B cell (primary cell): Measurements from ENCODE around the gene PCDHA1. TPM values are rescaled to one million over a fixed set of nuclear protein-coding genes. Genes with fewer than 3 reads are reported as not detected.
"Not testable (repeated sequence)": the region's sequence is repeated elsewhere in the genome, so short reads cannot be mapped to it uniquely, and the experiment has no call there.

Experiments used
- ATAC-seq: fragments of 200-7000 bp; cut with Tn5 transposase; one replicate; pipeline ENCODE4 v1.10.0; 2021; ENCODE audit warnings: low read depth, mild to moderate bottlenecking, moderate number of reproducible peaks, moderate library complexity
- CTCF ChIA-PET: fragments of 350-600 bp; sonication (Branson Sonifier 250); formaldehyde crosslinking; loops from one replicate; lab custom pipeline; 2021; ENCODE audit warnings: antibody characterized with exemption, inconsistent platforms; lab: Charles Lee
- POLR2A ChIA-PET: fragments of 350-600 bp; sonication (Branson Sonifier 250); formaldehyde crosslinking; loops from one replicate; lab custom pipeline; 2021; ENCODE audit warnings: antibody characterized with exemption; lab: Charles Lee
- DNase-seq: peaks from one replicate; pipeline ENCODE4 v3.0.0; 2013
- H2AFZ ChIP-seq: 2 replicates; pipeline ENCODE4 v1.6.1; 2012; ENCODE audit warnings: mild to moderate bottlenecking, low read depth, low read length; ENCODE audit not compliant: insufficient read depth, poor library complexity, severe bottlenecking
- H3K27ac ChIP-seq, 2 donors: 1 replicate in 1 of 2; 2 replicates in 1 of 2; pipeline ENCODE4 v1.5.1; 2012 to 2013; ENCODE audit warnings: low read length in 2 of 2, mild to moderate bottlenecking in 2 of 2, moderate library complexity in 1 of 2
- H3K27me3 ChIP-seq, 4 experiments: fragments of 200-600 bp in 1 of 4; sonication (generic) in 1 of 4; replicated peaks in 1 of 4; 1 replicate in 2 of 4; 2 replicates in 2 of 4; pipeline versions ENCODE4 v1.6.1 to v1.7.0; 2013 to 2016; ENCODE audit warnings: low read length in 3 of 4, mild to moderate bottlenecking in 2 of 4, mixed read lengths in 1 of 4, moderate library complexity in 1 of 4; ENCODE audit not compliant: insufficient read depth in 4 of 4, control insufficient read depth in 3 of 4; ENCODE audit errors: control extremely low read depth in 1 of 4
- H3K36me3 ChIP-seq, 2 experiments: replicated peaks in 1 of 2; 1 replicate in 1 of 2; 2 replicates in 1 of 2; pipeline versions ENCODE4 v1.6.1 to v1.7.1; 2013; ENCODE audit warnings: low read length in 1 of 2; ENCODE audit not compliant: insufficient read depth in 2 of 2, control insufficient read depth in 1 of 2; ENCODE audit errors: control extremely low read depth in 1 of 2, extremely low read depth in 1 of 2
- H3K4me1 ChIP-seq, 2 donors: fragments of 200-600 bp in 1 of 2; sonication (generic) in 1 of 2; 1 replicate in 1 of 2; 2 replicates in 1 of 2; pipeline versions ENCODE4 v1.5.1 to v1.6.1; 2013 to 2017; ENCODE audit warnings: low read length in 2 of 2; ENCODE audit not compliant: control insufficient read depth in 2 of 2, insufficient read depth in 2 of 2
- H3K4me2 ChIP-seq: replicated peaks from 2 replicates; pipeline ENCODE3; 2012; ENCODE audit warnings: mild to moderate bottlenecking, low read depth, low read length; ENCODE audit not compliant: poor library complexity, severe bottlenecking
- H3K4me3 ChIP-seq, 5 experiments: fragments of 200-600 bp in 1 of 5; sonication (generic) in 1 of 5; 1 replicate in 3 of 5; 2 replicates in 2 of 5; pipeline versions ENCODE4 v1.5.1 to v1.7.0; 2011 to 2016; ENCODE audit warnings: low read length in 4 of 5, mild to moderate bottlenecking in 4 of 5, low read depth in 2 of 5, control low read depth in 1 of 5, moderate library complexity in 1 of 5; ENCODE audit not compliant: insufficient read depth in 1 of 5; ENCODE audit errors: control extremely low read depth in 1 of 5, extremely low read depth in 1 of 5
- H3K79me2 ChIP-seq: fragments of 200-600 bp; sonication (generic); one replicate; pipeline ENCODE4 v1.6.0; 2016; ENCODE audit warnings: low read length; ENCODE audit not compliant: control insufficient read depth, insufficient read depth
- H3K9ac ChIP-seq: fragments of 200-600 bp; sonication (generic); 2 replicates; pipeline ENCODE4 v1.6.1; 2017; ENCODE audit warnings: mild to moderate bottlenecking, low read length, moderate library complexity
- H3K9me3 ChIP-seq, 3 donors: one replicate each; pipeline versions ENCODE4 v1.6.1 to v1.7.1; 2013; ENCODE audit warnings: low read length in 2 of 3; ENCODE audit not compliant: control insufficient read depth in 2 of 3, insufficient read depth in 1 of 3; ENCODE audit errors: control extremely low read depth in 1 of 3
- H4K20me1 ChIP-seq: 2 replicates; pipeline ENCODE4 v1.6.0; 2012; ENCODE audit warnings: mild to moderate bottlenecking, low read length; ENCODE audit not compliant: insufficient read depth, control insufficient read depth, poor library complexity, severe bottlenecking
- H3K27ac Mint-ChIP-seq: one replicate; pipeline ENCODE4 v1.8.0; 2021; ENCODE audit warnings: mixed read lengths
- H3K27me3 Mint-ChIP-seq: one replicate; pipeline ENCODE4 v1.8.0; 2021; ENCODE audit warnings: mixed read lengths
- H3K4me1 Mint-ChIP-seq: one replicate; pipeline ENCODE4 v1.8.0; 2021; ENCODE audit warnings: mixed read lengths
- H3K4me3 Mint-ChIP-seq: one replicate; pipeline ENCODE4 v1.8.0; 2021; ENCODE audit warnings: mixed read lengths
- H3K9me3 Mint-ChIP-seq: one replicate; pipeline ENCODE4 v1.8.0; 2022; ENCODE audit warnings: mixed read lengths; ENCODE audit not compliant: insufficient read depth
- EZH2 ChIP-seq: IDR thresholded peaks from 2 replicates; pipeline ENCODE4 v1.6.1; 2012; ENCODE audit warnings: borderline replicate concordance, low read depth, mild to moderate bottlenecking, moderate library complexity, low read length; ENCODE audit not compliant: insufficient read depth, poor library complexity, severe bottlenecking
- WGBS: methylation state at CpG from one replicate; pipeline ENCODE4 v1.1.5; 2013; ENCODE audit warnings: missing lambda C conversion rate; ENCODE audit not compliant: insufficient coverage; 5-methylcytosine and 5-hydroxymethylcytosine counted together
- intact Hi-C: fragments of 100-400 bp; cut with micrococcal nuclease; formaldehyde crosslinking; loops from one replicate; pipeline ENCODE4 v1.10.0; 2022
- polyA plus RNA-seq: library from polyadenylated mRNA; depleted of rRNA; stranded (reverse); fragments of >200 nt; gene quantifications from 2 replicates; pipeline ENCODE4 v1.2.3, GENCODE V29; 2012
- total RNA-seq, 2 donors: library from RNA; stranded (reverse); fragments of 120-200 nt in 1 of 2; gene quantifications; 1 replicate in 1 of 2; 2 replicates in 1 of 2; pipeline versions ENCODE4 v1.2.3 to v1.2.4, GENCODE V29; 2013 to 2022
- TF ChIP-seq, protein P1 (sequence below): fragments of 200-600 bp; IDR thresholded peaks from one replicate; pipeline ENCODE4 v1.8.0; 2022; ENCODE audit warnings: antibody characterized with exemption, mild to moderate bottlenecking

PCDHA1 gene
- total and polyA plus RNA-seq, 2 donors (not counting 1 experiment from before 2014, with no cell fraction given), result not detected

- ATAC-seq (no peak), DNase-seq (no peak)
- Mint-ChIP-seq H3K4me3 (no peak within 1 kb of the TSS), H3K9me3 (peaks cover 11% of the 10 kb centered on the region), H3K27me3 (peaks cover 19% of the 10 kb centered on the region), H3K4me1 (no peaks in the 10 kb centered on the region), H3K27ac (no peak within 1 kb of the TSS)
- Histone ChIP-seq H3K9me3 (peaks cover 6 to 31% (median 28%) of the 10 kb centered on the region in 3 donors), H2AFZ (no peak within 1 kb of the TSS), H3K36me3 (no peaks in the 10 kb centered on the region), H3K79me2 (no peaks in the 10 kb centered on the region), H3K27me3 (peaks cover 0 to 26% (median 10%) of the 10 kb centered on the region in 4 experiments), H3K27ac (no peak within 1 kb of the TSS), H3K9ac (no peak within 1 kb of the TSS), H4K20me1 (no peaks in the 10 kb centered on the region), H3K4me1 (no peaks in the 10 kb centered on the region), H3K4me3 (no peak within 1 kb of the TSS), H3K4me2 (no peak within 1 kb of the TSS)
- TF ChIP-seq EZH2, result no peak
- TF ChIP-seq, protein P1, sequence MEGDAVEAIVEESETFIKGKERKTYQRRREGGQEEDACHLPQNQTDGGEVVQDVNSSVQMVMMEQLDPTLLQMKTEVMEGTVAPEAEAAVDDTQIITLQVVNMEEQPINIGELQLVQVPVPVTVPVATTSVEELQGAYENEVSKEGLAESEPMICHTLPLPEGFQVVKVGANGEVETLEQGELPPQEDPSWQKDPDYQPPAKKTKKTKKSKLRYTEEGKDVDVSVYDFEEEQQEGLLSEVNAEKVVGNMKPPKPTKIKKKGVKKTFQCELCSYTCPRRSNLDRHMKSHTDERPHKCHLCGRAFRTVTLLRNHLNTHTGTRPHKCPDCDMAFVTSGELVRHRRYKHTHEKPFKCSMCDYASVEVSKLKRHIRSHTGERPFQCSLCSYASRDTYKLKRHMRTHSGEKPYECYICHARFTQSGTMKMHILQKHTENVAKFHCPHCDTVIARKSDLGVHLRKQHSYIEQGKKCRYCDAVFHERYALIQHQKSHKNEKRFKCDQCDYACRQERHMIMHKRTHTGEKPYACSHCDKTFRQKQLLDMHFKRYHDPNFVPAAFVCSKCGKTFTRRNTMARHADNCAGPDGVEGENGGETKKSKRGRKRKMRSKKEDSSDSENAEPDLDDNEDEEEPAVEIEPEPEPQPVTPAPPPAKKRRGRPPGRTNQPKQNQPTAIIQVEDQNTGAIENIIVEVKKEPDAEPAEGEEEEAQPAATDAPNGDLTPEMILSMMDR, result no peak
- CTCF ChIA-PET, result no interaction called here
- intact Hi-C loops, result no loop called here
- 36% methylated on average over 24 of the region's 27 CpGs for WGBS
- POLR2A ChIA-PET, result no interaction called here
Measured at GRCh38 chr5:140794595-140795258, 8.8 kb downstream of the PCDHA1 start, which contains the start of gene PCDHA2. Gene PCDHA2 (plus strand): TSS chr5:140794852.

DNA sequence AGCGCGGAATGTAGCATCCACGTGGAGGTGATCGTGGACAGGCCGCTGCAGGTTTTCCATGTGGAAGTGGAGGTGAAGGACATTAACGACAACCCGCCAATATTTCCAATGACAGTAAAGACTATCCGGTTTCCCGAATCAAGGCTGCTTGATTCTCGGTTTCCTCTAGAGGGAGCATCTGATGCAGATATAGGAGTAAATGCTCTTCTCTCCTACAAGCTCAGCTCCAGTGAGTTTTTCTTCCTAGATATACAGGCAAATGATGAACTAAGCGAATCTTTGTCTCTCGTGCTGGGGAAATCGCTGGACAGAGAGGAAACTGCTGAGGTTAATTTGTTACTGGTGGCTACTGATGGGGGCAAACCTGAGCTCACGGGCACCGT is 9.3 kb downstream of the PCDHA1 start:
- peaks cover 12% of the 10 kb centered on the region for H3K9me3 Mint-ChIP-seq
- intact Hi-C loops, result no loop called here
- H3K4me1 Mint-ChIP-seq, result no peaks in the 10 kb centered on the region
- H4K20me1 ChIP-seq, result no peaks in the 10 kb centered on the region
- no peak for TF ChIP-seq EZH2
- TF ChIP-seq, protein P1, result no peak
- H3K9me3 ChIP-seq, result peaks cover 6 to 31% (median 28%) of the 10 kb centered on the region in 3 donors
- H3K4me1 ChIP-seq, result no peaks in the 10 kb centered on the region
- H3K36me3 ChIP-seq, result no peaks in the 10 kb centered on the region
- peaks cover 24% of the 10 kb centered on the region for H3K27me3 Mint-ChIP-seq
- ATAC-seq (no peak), DNase-seq (no peak)
- H3K27ac Mint-ChIP-seq, result no peak overlapping the region
- H3K4me2 ChIP-seq, result no peak overlapping the region
- no peak overlapping the region for H3K27ac ChIP-seq
- 43% methylated on average over 9 of the region's 15 CpGs for WGBS
- H2AFZ ChIP-seq, result no peak overlapping the region
- CTCF ChIA-PET, result no interaction called here
- no peak overlapping the region for H3K4me3 Mint-ChIP-seq
- POLR2A ChIA-PET, result no interaction called here
- no peak overlapping the region for H3K9ac ChIP-seq
- no peaks in the 10 kb centered on the region for H3K79me2 ChIP-seq
- H3K27me3 ChIP-seq, result peaks cover 0 to 26% (median 10%) of the 10 kb centered on the region in 4 experiments
- no peak overlapping the region for H3K4me3 ChIP-seq

- H2AFZ ChIP-seq, H3K4me3 Mint-ChIP-seq, intact Hi-C loops, H3K4me3 ChIP-seq, H3K4me1 ChIP-seq, H3K4me1 Mint-ChIP-seq, H3K9ac ChIP-seq, H3K36me3 ChIP-seq, ATAC-seq, H4K20me1 ChIP-seq, DNase-seq, CTCF ChIA-PET, H3K4me2 ChIP-seq, POLR2A ChIA-PET, H3K27ac ChIP-seq, H3K27ac Mint-ChIP-seq, H3K79me2 ChIP-seq: not testable (repeated sequence)
- 70% methylated on average over 72 of the region's 72 CpGs for WGBS
- Mint-ChIP-seq H3K9me3 (peaks cover 12% of the 10 kb centered on the region), H3K27me3 (peaks cover 22% of the 10 kb centered on the region)
- H3K9me3 ChIP-seq, result peaks cover 4 to 35% (median 31%) of the 10 kb centered on the region in 3 donors
- peaks cover 0 to 26% (median 14%) of the 10 kb centered on the region in 4 experiments for H3K27me3 ChIP-seq
Measured at GRCh38 chr5:140796072-140796717, 10.3 kb downstream of the PCDHA1 start.
